Memory B cell (primary cell): ENCODE measurements around the gene HAUS3.

Experiments used
- ATAC-seq: fragments of 150-1000 bp; cut with Tn5 transposase; 2 replicates; pipeline ENCODE4 v1.10.0; 2021; ENCODE audit warnings: low read depth, mild to moderate bottlenecking, moderate library complexity
- DNase-seq, 2 donors: peaks; one replicate each; pipeline ENCODE4 v3.0.0; 2022; ENCODE audit warnings: low spot score in 2 of 2
- H3K27ac Mint-ChIP-seq: one replicate; pipeline ENCODE4 v1.8.0; 2022; ENCODE audit warnings: mild to moderate bottlenecking, moderate library complexity, mixed read lengths
- H3K27me3 Mint-ChIP-seq: one replicate; pipeline ENCODE4 v1.8.0; 2022; ENCODE audit warnings: mixed read lengths
- H3K36me3 Mint-ChIP-seq: one replicate; pipeline ENCODE4 v1.8.0; 2022; ENCODE audit warnings: mild to moderate bottlenecking, mixed read lengths
- H3K4me1 Mint-ChIP-seq: one replicate; pipeline ENCODE4 v1.8.0; 2022; ENCODE audit warnings: mixed read lengths
- H3K4me3 Mint-ChIP-seq: one replicate; pipeline ENCODE4 v1.8.0; 2022; ENCODE audit warnings: mild to moderate bottlenecking, moderate library complexity, mixed read lengths
- H3K9me3 Mint-ChIP-seq: one replicate; pipeline ENCODE4 v1.8.0; 2022; ENCODE audit warnings: mixed read lengths

Gene HAUS3

GRCh38 chr4:2270341-2271165 is 28.6 kb upstream of the HAUS3 start:
- Mint-ChIP-seq H3K9me3 (no peaks in the 10 kb centered on the region), H3K36me3 (peaks cover 2% of the 10 kb centered on the region), H3K4me3 (no peak overlapping the region), H3K27ac (no peak overlapping the region), H3K4me1 (no peaks in the 10 kb centered on the region), H3K27me3 (peaks cover 4% of the 10 kb centered on the region)
- DNase-seq (no peak), ATAC-seq (no peak)

- no peak for ATAC-seq
- Mint-ChIP-seq H3K27me3 (peaks cover 4% of the 10 kb centered on the region), H3K27ac (no peak overlapping the region), H3K4me3 (no peak overlapping the region), H3K36me3 (peaks cover 2% of the 10 kb centered on the region), H3K4me1 (no peaks in the 10 kb centered on the region), H3K9me3 (no peaks in the 10 kb centered on the region)
- DNase-seq: no peak
Observed at GRCh38 chr4:2269618-2270163, 27.8 kb upstream of the HAUS3 start.

- no peak for DNase-seq
- Mint-ChIP-seq H3K9me3 (no peaks in the 10 kb centered on the region), H3K27me3 (peaks cover 4% of the 10 kb centered on the region), H3K36me3 (peaks cover 2% of the 10 kb centered on the region), H3K27ac (no peak overlapping the region), H3K4me3 (no peak overlapping the region), H3K4me1 (peaks cover 2% of the 10 kb centered on the region)
- no peak for ATAC-seq
Observed at GRCh38 chr4:2269206-2269531, 27.2 kb upstream of the HAUS3 start.

GRCh38 chr4:2268357-2269205 is 26.7 kb upstream of the HAUS3 start:
- Mint-ChIP-seq H3K9me3 (no peaks in the 10 kb centered on the region), H3K27me3 (peaks cover 4% of the 10 kb centered on the region)

GRCh38 chr4:2267841-2268240 is 25.9 kb upstream of the HAUS3 start:
- H3K27me3 Mint-ChIP-seq: peaks cover 2% of the 10 kb centered on the region
- ATAC-seq: no peak
- H3K27ac Mint-ChIP-seq: no peak overlapping the region
- no peak for DNase-seq
- H3K4me3 Mint-ChIP-seq: no peak overlapping the region
- no peaks in the 10 kb centered on the region for H3K9me3 Mint-ChIP-seq
- peaks cover 3% of the 10 kb centered on the region for H3K4me1 Mint-ChIP-seq
- H3K36me3 Mint-ChIP-seq: peaks cover 2% of the 10 kb centered on the region

More at GRCh38 chr4:2268357-2269205, 26.7 kb upstream of the HAUS3 start:
- DNase-seq (no peak), ATAC-seq (no peak)
- Mint-ChIP-seq H3K36me3 (peaks cover 2% of the 10 kb centered on the region), H3K27ac (no peak overlapping the region), H3K4me1 (peaks cover 3% of the 10 kb centered on the region), H3K4me3 (no peak overlapping the region)

- DNase-seq: no peak
- Mint-ChIP-seq H3K27ac (no peak overlapping the region), H3K27me3 (peaks cover under 1% of the 10 kb centered on the region), H3K4me3 (no peak overlapping the region), H3K9me3 (no peaks in the 10 kb centered on the region), H3K4me1 (peaks cover 3% of the 10 kb centered on the region), H3K36me3 (peaks cover under 1% of the 10 kb centered on the region)
- no peak for ATAC-seq
Observed at GRCh38 chr4:2267320-2267811, 25.4 kb upstream of the HAUS3 start.

GRCh38 chr4:2266821-2267220 is 24.9 kb upstream of the HAUS3 start:
- DNase-seq (no peak), ATAC-seq (no peak)
- Mint-ChIP-seq H3K36me3 (no peaks in the 10 kb centered on the region), H3K27me3 (no peaks in the 10 kb centered on the region), H3K9me3 (no peaks in the 10 kb centered on the region), H3K4me3 (no peak overlapping the region), H3K27ac (no peak overlapping the region), H3K4me1 (peaks cover 3% of the 10 kb centered on the region)

- ATAC-seq (no peak), DNase-seq (no peak)
- Mint-ChIP-seq H3K27me3 (no peaks in the 10 kb centered on the region), H3K4me1 (peaks cover 3% of the 10 kb centered on the region), H3K27ac (no peak overlapping the region), H3K9me3 (no peaks in the 10 kb centered on the region), H3K36me3 (no peaks in the 10 kb centered on the region), H3K4me3 (no peak overlapping the region)
Observed at GRCh38 chr4:2266181-2266580, 24.3 kb upstream of the HAUS3 start.

- no peak for ATAC-seq
- no peaks in the 10 kb centered on the region for H3K36me3 Mint-ChIP-seq
- no peaks in the 10 kb centered on the region for H3K27me3 Mint-ChIP-seq
- H3K4me1 Mint-ChIP-seq: peaks cover 3% of the 10 kb centered on the region
- no peak overlapping the region for H3K4me3 Mint-ChIP-seq
- no peak overlapping the region for H3K27ac Mint-ChIP-seq
- DNase-seq: no peak
- H3K9me3 Mint-ChIP-seq: no peaks in the 10 kb centered on the region
Observed at GRCh38 chr4:2265113-2266110, 23.5 kb upstream of the HAUS3 start.

- Mint-ChIP-seq H3K4me3 (no peak overlapping the region), H3K4me1 (peaks cover 3% of the 10 kb centered on the region), H3K27me3 (no peaks in the 10 kb centered on the region), H3K36me3 (no peaks in the 10 kb centered on the region), H3K9me3 (no peaks in the 10 kb centered on the region), H3K27ac (no peak overlapping the region)
- ATAC-seq (no peak), DNase-seq (no peak)
Observed at GRCh38 chr4:2264481-2265041, 22.6 kb upstream of the HAUS3 start.

- peak overlapping the region; percentile 14 for H3K4me3 Mint-ChIP-seq
- DNase-seq (no peak), ATAC-seq (no peak)
- no peaks in the 10 kb centered on the region for H3K36me3 Mint-ChIP-seq
- no peak overlapping the region for H3K27ac Mint-ChIP-seq
- H3K4me1 Mint-ChIP-seq: peaks cover 3% of the 10 kb centered on the region
- no peaks in the 10 kb centered on the region for H3K9me3 Mint-ChIP-seq
- H3K27me3 Mint-ChIP-seq: no peaks in the 10 kb centered on the region
Observed at GRCh38 chr4:2263926-2264321, 22.0 kb upstream of the HAUS3 start.

GRCh38 chr4:2262944-2263250 is 21.0 kb upstream of the HAUS3 start:
- no peak for DNase-seq
- H3K4me3 Mint-ChIP-seq: peak overlapping the region; percentile 85
- no peaks in the 10 kb centered on the region for H3K9me3 Mint-ChIP-seq

More at GRCh38 chr4:2262944-2263250, 21.0 kb upstream of the HAUS3 start:
- Mint-ChIP-seq H3K4me1 (peaks cover 3% of the 10 kb centered on the region), H3K27ac (peak overlapping the region; percentile 87), H3K36me3 (no peaks in the 10 kb centered on the region), H3K27me3 (no peaks in the 10 kb centered on the region)
- ATAC-seq: no peak
